DMS 273 (cell line): ENCODE data around the gene SLC49A3.
"Not testable (repeated sequence)": the region's sequence is repeated elsewhere in the genome, so short reads cannot be mapped to it uniquely, and the experiment has no call there.

ENCODE experiments used
- DNase-seq: peaks from one replicate; lab custom pipeline; 2025; ENCODE audit not compliant: unreplicated experiment; lab: John Stamatoyannopoulos, UW

SLC49A3 gene

GRCh38 chr4:681736-682451 is 7.1 kb downstream of the SLC49A3 start:
- DNase-seq, result peak; percentile 69

GRCh38 chr4:680928-681645 is 7.9 kb downstream of the SLC49A3 start:
- peak; percentile 72 for DNase-seq

- no peak for DNase-seq
These were observed 8.4 kb downstream of the SLC49A3 start for GRCh38 chr4:680551-680927.

DNA sequence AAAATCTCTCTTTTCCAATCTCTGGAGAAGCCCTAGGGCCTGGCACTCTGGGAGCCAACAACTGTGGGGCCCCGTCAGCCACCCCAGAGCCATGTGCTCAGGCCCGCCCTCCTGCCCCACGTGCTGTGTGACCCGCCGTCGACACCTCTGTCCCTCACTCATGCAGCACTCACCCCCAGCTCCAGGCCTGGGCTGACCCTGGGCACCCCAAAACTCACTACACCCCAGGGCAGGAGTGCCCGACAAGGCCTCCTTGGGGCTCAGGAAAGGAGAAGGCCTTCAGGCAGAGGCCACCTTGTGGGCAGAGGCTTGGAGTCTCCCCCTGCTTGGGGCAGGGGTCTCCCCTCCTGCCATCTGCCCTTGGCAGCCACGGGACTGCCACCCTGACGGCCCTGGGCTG is 8.9 kb downstream of the SLC49A3 start:
- DNase-seq, result no peak

- no peak for DNase-seq
These were observed 9.3 kb downstream of the SLC49A3 start for GRCh38 chr4:679629-680028.

DNA sequence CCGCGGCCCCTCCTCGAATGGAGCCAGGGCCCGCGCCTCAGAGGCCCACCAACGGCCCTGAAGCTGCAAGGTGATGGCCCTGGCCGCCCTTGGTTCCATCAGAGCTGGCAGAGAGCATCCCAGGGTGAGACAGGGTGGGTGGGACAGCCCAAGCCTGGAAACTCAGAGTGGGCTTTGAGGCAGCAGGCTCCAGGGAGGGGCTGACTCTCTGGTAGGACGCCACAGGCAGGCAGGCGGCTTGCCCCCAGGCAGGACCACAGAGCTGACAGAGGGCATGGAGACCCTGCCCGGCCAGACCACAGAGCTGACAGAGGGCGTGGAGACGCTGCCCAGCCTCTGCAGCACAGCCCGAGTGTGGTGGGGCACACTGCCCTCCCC is 9.9 kb downstream of the SLC49A3 start:
- no peak for DNase-seq

DNA sequence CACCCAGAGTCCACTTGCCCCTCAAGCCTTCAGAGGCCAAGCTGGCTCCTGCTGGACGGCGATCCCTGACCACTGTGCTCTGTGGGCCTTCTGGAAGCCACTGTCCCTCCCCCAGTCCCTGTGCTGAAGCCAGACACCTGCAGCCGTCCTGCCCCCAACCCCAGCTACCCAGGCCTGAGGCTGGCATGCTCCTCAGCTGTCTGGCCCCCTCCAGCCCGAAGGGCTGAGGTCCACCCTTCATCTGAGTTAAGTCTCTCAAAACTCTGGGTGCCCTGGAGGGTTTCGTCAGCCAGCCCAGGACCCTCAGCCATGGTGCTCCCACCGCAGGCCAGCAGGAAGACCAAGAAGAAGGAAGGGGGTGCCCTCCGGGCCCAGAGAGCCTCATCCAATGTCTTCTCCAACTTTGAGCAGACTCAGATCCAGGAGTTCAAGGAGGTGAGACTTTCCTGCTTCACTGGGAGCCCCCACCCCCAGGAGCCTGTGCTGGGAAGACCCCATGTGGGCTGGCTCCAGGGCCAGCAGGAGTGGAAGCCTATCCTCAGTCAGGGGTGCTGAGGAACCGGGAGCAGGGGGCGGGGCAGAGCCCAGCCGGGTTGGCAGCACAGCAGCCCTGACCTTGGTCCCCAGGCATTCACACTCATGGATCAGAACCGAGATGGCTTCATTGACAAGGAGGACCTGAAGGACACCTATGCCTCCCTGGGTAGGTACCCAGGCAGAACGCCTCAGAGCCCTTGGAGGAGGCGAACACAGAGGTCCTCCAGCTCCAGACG is 10.4 kb downstream of the SLC49A3 start:
- DNase-seq, result no peak

DNA sequence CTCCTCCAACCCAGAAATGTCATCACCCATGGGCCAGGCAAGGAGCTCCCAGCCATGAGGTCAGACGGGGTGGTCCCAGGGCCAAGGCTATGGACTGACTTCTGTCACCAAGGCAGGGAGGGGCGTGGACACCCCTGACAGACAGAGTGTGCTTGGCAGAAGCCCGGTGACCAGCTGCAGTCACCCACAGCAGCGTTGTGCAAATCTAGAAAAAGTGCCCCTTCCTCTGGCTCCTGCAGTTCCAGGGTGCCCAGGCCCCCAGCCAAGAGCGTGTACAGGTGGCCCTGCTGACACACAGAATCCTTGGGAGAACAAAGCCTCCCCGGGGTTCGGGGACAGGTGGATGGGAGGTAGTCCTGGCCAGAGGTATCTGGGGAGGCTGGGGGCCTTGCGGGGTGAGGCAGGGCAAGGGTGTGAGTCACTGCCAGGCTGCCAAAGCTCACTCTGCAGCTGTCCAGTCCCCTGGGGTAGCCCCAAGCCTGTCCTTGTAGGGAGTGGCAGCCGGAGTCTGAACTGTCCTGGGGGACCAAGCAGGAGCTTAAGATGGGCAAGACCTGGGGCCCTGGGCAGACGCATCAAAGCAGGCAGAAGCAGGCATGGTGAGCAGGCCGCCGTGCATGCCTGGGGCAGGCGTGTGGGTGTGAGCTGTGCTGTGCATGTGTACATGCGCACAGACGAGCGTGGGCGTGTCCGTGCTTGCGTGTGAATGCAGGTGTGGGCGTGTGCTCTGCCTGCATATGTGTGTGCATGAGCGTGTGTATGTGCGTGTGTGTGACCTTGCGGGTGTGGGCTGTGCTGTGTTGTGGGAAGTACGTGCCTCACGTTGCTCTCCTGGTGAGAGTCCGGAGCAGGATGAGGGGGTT is 11.3 kb downstream of the SLC49A3 start:
- DNase-seq, result peak; percentile 38

DNA sequence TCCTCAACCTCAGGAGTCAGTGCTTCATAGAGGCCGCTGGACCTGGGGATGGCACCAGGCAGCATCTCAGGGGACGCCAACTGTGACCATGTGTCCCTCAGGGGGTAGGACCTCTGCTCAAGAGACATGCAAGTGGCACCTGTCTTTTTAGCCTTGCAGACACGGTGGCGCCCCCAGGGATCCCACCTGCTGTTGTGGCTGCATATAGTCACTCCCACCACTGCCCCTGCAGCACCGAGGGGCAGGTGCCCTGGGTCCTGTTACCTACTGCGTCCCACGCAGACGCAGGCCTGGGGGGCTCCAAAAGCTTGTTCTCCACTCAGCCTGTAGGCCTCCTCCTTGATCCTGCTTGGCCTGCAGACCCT is 12.1 kb downstream of the SLC49A3 start:
- DNase-seq, result no peak

DNA sequence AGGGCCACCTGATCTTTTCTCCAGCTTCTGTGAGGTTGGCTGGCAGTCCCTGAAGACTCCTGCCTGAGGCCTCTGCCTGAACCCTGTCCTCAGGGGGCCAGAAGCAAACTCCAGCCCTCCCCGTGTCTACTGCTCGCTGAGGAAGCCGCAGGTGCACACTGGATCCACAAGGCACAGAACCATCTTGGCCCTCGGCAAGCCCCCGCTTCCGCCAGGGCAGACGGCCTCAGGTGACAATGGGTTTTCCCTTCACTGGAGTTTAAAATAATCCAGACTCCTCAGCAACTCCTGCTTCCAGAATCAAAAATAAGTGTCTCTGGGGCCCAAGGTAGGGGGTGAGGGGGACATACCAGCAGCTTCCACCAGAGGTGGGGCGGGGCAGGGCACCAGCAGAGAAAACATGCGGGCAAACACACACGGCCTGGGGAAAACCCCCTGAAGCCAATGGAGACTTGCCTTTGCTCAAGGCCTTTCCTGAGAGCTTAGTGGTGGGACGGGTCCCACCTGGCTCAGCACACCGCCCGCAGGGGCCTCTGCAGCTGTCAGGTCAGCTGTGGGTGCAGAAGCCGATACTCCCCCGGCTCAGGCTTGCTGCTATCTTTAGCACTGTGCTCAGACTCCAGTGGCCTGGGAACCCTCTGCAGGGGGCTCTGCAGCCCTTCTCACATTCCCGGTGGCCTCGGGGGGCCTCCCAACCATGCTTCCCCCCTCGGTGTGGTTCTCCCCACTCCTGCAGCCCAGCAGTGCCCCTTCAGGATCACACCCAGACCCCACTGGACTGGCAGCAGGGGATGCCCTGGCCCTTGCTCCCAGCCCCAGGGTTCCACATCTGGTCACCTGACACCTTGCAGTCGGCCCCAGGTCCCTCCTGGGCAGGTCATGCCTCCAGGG is 12.7 kb downstream of the SLC49A3 start:
- DNase-seq, result peak; percentile 29

GRCh38 chr4:675036-675882 is 13.7 kb downstream of the SLC49A3 start:
- DNase-seq, result no peak

DNA sequence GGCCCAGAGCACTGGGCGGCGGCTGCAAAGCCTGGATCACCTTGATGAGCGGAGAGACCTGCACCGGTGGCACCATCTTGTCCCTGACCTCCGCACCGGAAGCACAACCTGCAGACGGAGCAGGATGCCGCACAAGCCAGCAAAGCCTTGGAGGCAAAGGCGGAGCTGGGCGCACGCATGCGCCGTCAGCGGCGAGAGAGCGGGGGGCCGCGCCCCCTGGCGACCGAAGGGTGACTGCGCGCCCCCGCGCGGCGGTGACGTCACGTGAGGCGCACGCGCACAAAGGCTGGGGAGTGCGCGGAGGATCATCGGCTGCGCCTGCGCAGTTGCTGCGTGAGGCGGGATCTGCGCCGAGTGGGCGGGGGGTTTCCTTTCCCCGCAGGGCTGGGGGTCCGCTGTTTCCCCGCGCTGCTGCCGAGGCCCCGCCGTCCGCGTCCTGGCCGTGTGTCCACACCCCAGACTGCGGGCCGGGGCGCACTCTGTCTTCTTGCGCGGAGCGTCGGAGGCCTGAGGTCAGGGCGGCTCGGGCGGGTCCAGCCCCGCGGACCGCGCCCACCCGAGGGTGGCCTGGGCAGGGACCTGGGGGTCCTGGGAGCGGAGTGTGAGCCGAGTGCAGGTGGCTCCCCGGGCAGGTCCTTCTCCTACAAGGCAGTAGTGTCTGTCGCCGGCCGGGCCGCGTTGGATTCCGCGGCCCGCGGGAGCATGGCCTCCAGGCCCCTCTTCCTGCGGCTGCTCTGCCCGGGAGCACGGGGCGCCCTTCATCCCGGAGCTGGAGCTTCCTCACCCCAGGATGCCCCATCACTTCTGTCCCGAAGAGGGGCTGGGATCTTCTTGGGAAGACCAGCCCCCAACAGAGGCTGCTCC is 14.5 kb downstream of the SLC49A3 start, which contains the start of the genes ATP5ME and MYL5:
Gene ATP5ME, minus strand, starts transcription at position 105 of the 864 bp plus-strand sequence. Its CDS starts 29 bp downstream, at position 76.
Gene MYL5, plus strand, starts transcription at position 371 of the 864 bp plus-strand sequence. CDS start 3,485 bp downstream, outside the sequence.
- DNase-seq, result peak; percentile 96

DNA sequence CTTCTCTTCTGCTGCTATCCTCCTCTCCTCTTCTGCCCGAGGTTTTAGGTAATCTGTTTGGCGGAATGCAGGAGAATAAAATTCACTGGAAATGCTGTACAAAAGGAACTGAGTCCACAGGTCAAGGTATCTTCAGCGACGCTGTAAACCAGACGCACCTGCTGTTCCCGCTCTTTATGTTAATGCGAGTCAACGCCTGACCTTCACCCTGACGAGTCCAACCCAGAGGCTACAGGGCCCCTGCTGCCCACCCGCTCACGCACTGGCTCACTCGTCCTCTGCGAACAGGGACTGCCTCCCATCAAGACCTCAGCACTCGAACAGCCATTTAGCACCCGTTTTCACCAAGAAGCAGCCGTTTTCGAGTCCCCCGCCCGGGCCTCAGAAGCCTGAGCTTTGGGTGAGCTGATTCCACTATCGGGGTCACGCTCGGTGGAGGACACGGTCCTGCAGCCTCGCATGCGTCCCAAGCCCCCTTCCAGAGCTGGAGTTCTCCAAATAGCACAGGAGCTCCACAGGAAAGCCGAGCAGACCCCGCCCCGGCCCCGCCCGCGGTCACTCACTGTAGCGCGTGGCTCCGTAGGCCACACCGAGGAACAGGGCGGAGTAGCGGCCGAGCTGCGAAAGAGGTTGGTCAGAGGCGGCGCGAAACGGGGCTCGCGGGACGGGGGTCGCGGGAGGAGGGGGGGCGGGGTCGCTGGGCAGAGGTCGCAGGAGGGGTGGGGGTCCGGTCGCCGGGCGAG is 15.4 kb downstream of the SLC49A3 start:
- peak; percentile 24 for DNase-seq

- no peak for DNase-seq
These were observed 17.2 kb downstream of the SLC49A3 start for GRCh38 chr4:671769-672168.

- DNase-seq, result not testable (repeated sequence)
These were observed 19.0 kb downstream of the SLC49A3 start for GRCh38 chr4:669806-670559.

GRCh38 chr4:668219-668618 is 20.7 kb downstream of the SLC49A3 start:
- not testable (repeated sequence) for DNase-seq

GRCh38 chr4:667545-667925 is 21.4 kb downstream of the SLC49A3 start:
- no peak for DNase-seq
